ENCODE results near the gene CCR4.

- TF ChIP-seq POLR2AphosphoS5 (IDR thresholded peaks at IDR 0.05) (no peak), TAF1 (IDR thresholded peaks at IDR 0.05; ENCODE audit: low read depth) (no peak), CTCF (IDR thresholded peaks at IDR 0.05; ENCODE audit: poor library complexity, severe bottlenecking) (peak; percentile 75), EZH2 (IDR thresholded peaks at IDR 0.05; ENCODE audit: borderline replicate concordance, insufficient read depth, low read length, poor library complexity, severe bottlenecking) (no peak), EP300 (conservative IDR thresholded peaks at IDR 0.05; ENCODE audit: poor library complexity, severe bottlenecking) (no peak), MXI1 (conservative IDR thresholded peaks at IDR 0.05; ENCODE audit: poor library complexity, severe bottlenecking) (no peak), REST (IDR thresholded peaks at IDR 0.05; ENCODE audit: borderline replicate concordance) (no peak)
Observed at GRCh38 chr3:32934150-32934742, 17.2 kb upstream of the CCR4 start.
